OCI-LY3 (cell line): ENCODE data around the gene PKP4.

Source experiments
- CTCF ChIP-seq: fragments of 200-600, 300-600 bp; sonication (generic); IDR thresholded peaks from 2 replicates; pipeline ENCODE4 v1.5.1; 2014; ENCODE audit warnings: antibody characterized with exemption, low read length, low read depth
- EZH2phosphoT487 ChIP-seq: fragments of 200-600 bp; shearing (Covaris generic); IDR thresholded peaks from 2 replicates; pipeline ENCODE4 v1.6.1; 2018; ENCODE audit warnings: antibody characterized with exemption, mixed run types, low read depth

- TF ChIP-seq CTCF = no peak
- TF ChIP-seq EZH2phosphoT487 = no peak
These were observed 42.2 kb upstream of the PKP4 start for GRCh38 chr2:158414538-158414937.
